Heart right ventricle (tissue), 16 donors: ENCODE data around the gene PCGF6. TPM values are rescaled to one million over a fixed set of nuclear protein-coding genes. Genes with fewer than 3 reads are reported as not detected.
"Not testable (repeated sequence)": the region's sequence is repeated elsewhere in the genome, so short reads cannot be mapped to it uniquely, and the experiment has no call there.

Source experiments
- ATAC-seq, 8 donors: fragments of 200-7000 bp; cut with Tn5 transposase; one replicate each; pipeline ENCODE4 v1.9.1; 2020; ENCODE audit warnings: mild to moderate bottlenecking in 8 of 8, moderate library complexity in 8 of 8, moderate number of reproducible peaks in 1 of 8
- DNase-seq, 2 donors: peaks; one replicate each; pipeline ENCODE4 v3.0.0-alpha.2; 2020
- H3K27ac ChIP-seq, 10 donors: fragments of 200-600 bp; sonication (generic) in 2 of 10; one replicate each; pipeline versions ENCODE4 v1.5.0 to v1.8.0; 2020 to 2022; ENCODE audit warnings: mild to moderate bottlenecking in 3 of 10
- H3K27me3 ChIP-seq, 7 donors: fragments of 200-600 bp; one replicate each; pipeline ENCODE4 v1.8.0; 2021 to 2022; ENCODE audit warnings: mild to moderate bottlenecking in 2 of 7
- H3K36me3 ChIP-seq, 9 donors: fragments of 200-600 bp; sonication (generic) in 1 of 9; one replicate each; pipeline versions ENCODE4 v1.5.0 to v1.8.0; 2020 to 2022; ENCODE audit warnings: mild to moderate bottlenecking in 2 of 9
- H3K4me1 ChIP-seq, 9 donors: fragments of 200-600 bp; sonication (generic) in 1 of 9; one replicate each; pipeline versions ENCODE4 v1.5.0 to v1.8.0; 2020 to 2022; ENCODE audit warnings: mild to moderate bottlenecking in 4 of 9
- H3K4me3 ChIP-seq, 10 donors: fragments of 200-600 bp; sonication (generic) in 2 of 10; one replicate each; pipeline versions ENCODE4 v1.5.0 to v1.8.0; 2020 to 2022; ENCODE audit warnings: mild to moderate bottlenecking in 7 of 10, moderate library complexity in 2 of 10
- H3K9me3 ChIP-seq, 11 donors: fragments of 200-600 bp in 10 of 11; sonication (generic) in 2 of 11; one replicate each; pipeline versions ENCODE4 v1.5.0 to v1.8.0; 2013 to 2022; ENCODE audit warnings: mild to moderate bottlenecking in 2 of 11, control low read depth in 1 of 11, moderate library complexity in 1 of 11
- CTCF ChIP-seq, 9 donors: fragments of 200-600 bp; sonication (generic) in 2 of 9; IDR thresholded peaks; one replicate each; pipeline versions ENCODE4 v1.5.0 to v1.8.0; 2021 to 2022; ENCODE audit warnings: antibody characterized with exemption in 9 of 9, mild to moderate bottlenecking in 5 of 9, moderate library complexity in 1 of 9
- WGBS, 2 donors: extraction: QIAGEN DNeasy Blood & Tissue Kit; methylation state at CpG; one replicate each; pipeline ENCODE4 v1.1.7; 2013; ENCODE audit warnings: inconsistent platforms in 1 of 2; 5-methylcytosine and 5-hydroxymethylcytosine counted together
- intact Hi-C, 10 donors: fragments of 100-400 bp; cut with DNase I; formaldehyde crosslinking; loops; one replicate each; pipeline versions ENCODE4 v1.11.1 to v1.14.2; 2022
- polyA plus RNA-seq, 2 donors: library from polyadenylated mRNA; stranded (reverse); fragments of 200-250 nt; gene quantifications; one replicate each; pipeline ENCODE4 v1.2.3, GENCODE V29; 2013
- total RNA-seq, 10 donors: library from RNA; stranded (reverse); fragmentation: NEBNext Ultra II Directional in 3 of 10; extraction: Animal tissue kit (Norgen Biotek cat#: 25700) in 3 of 10; gene quantifications; one replicate each; pipeline versions ENCODE4 v1.2.1 to v1.2.4, GENCODE V29; 2021 to 2023
- donor health status: Arrhythmogenic right ventricular cardiomyopathy.
- donor health status: ischemic (EF 13 %, LVEDD 7.1; RV severe dilation, severe dysfunction).
- donor health status: healthy with polysubstance abuse.
- donor health status: DM: no; HTN: yes; CAD: no.
- donor health status: DM: no; HTN: no; CAD: no.
- donor health status: ischemic (EF 25% LVEDD 6.9; RV normal size, moderate dysfunction).
- donor health status: ischemic (EF 25% LVEDD 5.7; RV mildly dilated, moderate dysfunction).
- donor health status: healthy.
- donor health status: DM: yes; HTN: yes; CAD: no.
- donor health status: Ischemic cardiomyopathy.
- donor health status: ischemic (EF 35%, LVEDD 5.7; RV mildly dilated, moderate dysfunction).
- donor health status: nonischemic (EF 11% LVEDD 7.7; RV severe dilation, severe dysfunction).
- donor health status: DM: yes; HTN: yes; CAD: no.
- donor health status: PGD.
- donor health status: ischemic (EF 29% LVEDD 5.4; RV normal size, mild dysfunction).
- donor health status: nonischemic (EF 23%, LVEDD 6.1; RV moderate dilation, normal function).

Gene PCGF6
- total and polyA plus RNA-seq, 12 donors, result 5.5 to 8.0 (median 6.5) TPM

GRCh38 chr10:103374263-103374662, 23.3 kb upstream of the PCGF6 start:
- DNase-seq (no peak), ATAC-seq (no peak)
- intact Hi-C loops, result no loop called here
- 94 to 96% methylated on average over 5 of the region's 5 CpGs for WGBS, 2 donors
- no peaks in the 10 kb centered on the region for H3K27me3 ChIP-seq
- H3K36me3 ChIP-seq, result peaks cover 0 to 69% (median 13%) of the 10 kb centered on the region in 9 donors
- no peaks in the 10 kb centered on the region for H3K9me3 ChIP-seq
- no peak overlapping the region for H3K4me3 ChIP-seq
- no peak overlapping the region for H3K27ac ChIP-seq
- peaks cover 0 to 19% (median 7%) of the 10 kb centered on the region in 9 donors for H3K4me1 ChIP-seq
- no peak for TF ChIP-seq CTCF (IDR thresholded peaks at IDR 0.05)

DNA sequence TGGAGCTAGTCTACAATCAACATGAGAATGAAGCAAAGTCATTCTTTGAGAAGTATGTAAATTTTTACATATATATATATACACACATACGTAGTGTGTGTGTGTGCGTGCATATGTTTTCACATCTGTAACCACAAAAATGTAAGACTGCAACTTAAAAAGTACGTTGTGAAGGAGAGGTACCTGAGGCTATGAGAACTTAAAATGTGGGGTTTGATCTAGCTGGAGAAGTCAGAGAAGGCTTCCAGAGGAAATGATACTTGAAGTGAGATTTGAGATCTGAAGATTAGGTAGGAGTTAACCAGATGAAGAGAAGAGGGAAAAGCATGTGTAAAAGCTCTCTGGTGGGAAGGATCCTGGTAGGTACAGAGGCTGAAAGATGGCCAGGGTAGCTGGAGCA, 22.6 kb upstream of the PCGF6 start:
- Histone ChIP-seq H3K4me3 (no peak overlapping the region), H3K4me1 (peaks cover 0 to 24% (median 13%) of the 10 kb centered on the region in 9 donors), H3K27ac (no peak overlapping the region), H3K27me3 (no peaks in the 10 kb centered on the region), H3K36me3 (peaks cover 0 to 62% (median 10%) of the 10 kb centered on the region in 9 donors), H3K9me3 (no peaks in the 10 kb centered on the region)
- WGBS, 2 donors, result 95% methylated on average over 3 of the region's 3 CpGs
- DNase-seq (no peak), ATAC-seq (no peak)
- no peak for TF ChIP-seq CTCF (IDR thresholded peaks at IDR 0.05)
- intact Hi-C loops, result no loop called here

DNA sequence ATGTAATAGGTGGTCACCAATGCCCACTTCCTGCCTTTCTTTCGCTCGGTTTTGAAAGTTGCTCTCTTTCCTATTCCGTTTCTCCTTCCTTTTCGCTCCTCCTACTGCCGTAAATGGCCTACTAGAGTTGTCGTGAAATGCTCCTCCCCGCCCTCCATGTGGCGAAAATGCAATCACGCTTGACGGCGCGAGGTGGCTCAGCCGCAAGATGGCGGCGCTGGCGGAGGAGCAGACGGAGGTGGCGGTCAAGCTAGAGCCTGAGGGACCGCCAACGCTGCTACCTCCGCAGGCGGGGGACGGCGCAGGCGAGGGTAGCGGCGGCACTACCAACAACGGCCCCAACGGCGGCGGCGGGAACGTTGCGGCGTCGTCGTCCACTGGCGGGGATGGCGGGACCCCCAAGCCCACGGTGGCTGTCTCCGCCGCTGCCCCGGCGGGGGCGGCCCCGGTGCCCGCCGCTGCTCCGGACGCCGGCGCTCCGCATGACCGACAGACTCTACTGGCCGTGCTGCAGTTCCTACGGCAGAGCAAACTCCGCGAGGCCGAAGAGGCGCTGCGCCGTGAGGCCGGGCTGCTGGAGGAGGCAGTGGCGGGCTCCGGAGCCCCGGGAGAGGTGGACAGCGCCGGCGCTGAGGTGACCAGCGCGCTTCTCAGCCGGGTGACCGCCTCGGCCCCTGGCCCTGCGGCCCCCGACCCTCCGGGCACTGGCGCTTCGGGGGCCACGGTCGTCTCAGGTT, 17.0 kb upstream of the PCGF6 start, which contains the start of gene TAF5:
TAF5 (plus strand) TSS at position 195 of the 737 bp plus-strand sequence; CDS start at position 209, 14 bp downstream.
- WGBS, 2 donors, result 0 to 1% methylated on average over 74 to 81 of the region's 81 CpGs
- peaks cover 0 to 6% (median 0%) of the 10 kb centered on the region in 9 donors for H3K36me3 ChIP-seq
- DNase-seq (peak; percentile 89 to 95), ATAC-seq (peak; percentile 81 to 93 (median 87))
- peaks cover 0 to 24% (median 13%) of the 10 kb centered on the region in 9 donors for H3K4me1 ChIP-seq
- intact Hi-C loops, result no loop called here
- TF ChIP-seq CTCF (IDR thresholded peaks at IDR 0.05), result peak in 2 of 9 donors; percentile 11 to 13
- H3K27ac ChIP-seq, result peak within 1 kb of the TSS; percentile 65 to 93 (median 90)
- no peaks in the 10 kb centered on the region for H3K27me3 ChIP-seq
- H3K4me3 ChIP-seq, result peak within 1 kb of the TSS; percentile 82 to 98 (median 91)
- H3K9me3 ChIP-seq, result no peaks in the 10 kb centered on the region

DNA sequence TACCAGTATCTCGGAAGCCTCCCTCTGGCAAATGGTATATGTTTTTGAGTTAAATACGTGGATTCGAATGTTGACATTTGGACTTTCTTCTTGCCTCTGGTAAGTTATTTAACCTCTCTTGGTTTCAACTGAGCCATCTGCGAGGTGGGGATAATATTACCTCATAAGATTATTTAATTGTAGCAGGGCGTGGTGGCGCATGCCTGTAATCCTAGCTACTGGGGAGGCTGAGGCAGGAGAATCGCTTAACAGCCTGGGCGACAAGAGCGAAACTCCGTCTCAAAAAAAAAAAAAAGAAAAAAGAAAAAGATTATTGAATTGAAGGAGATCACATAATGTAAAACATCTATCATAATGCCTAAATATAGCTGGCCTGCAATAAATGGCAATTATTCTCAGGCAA, 16.4 kb upstream of the PCGF6 start:
- no peak for TF ChIP-seq CTCF (IDR thresholded peaks at IDR 0.05)
- DNase-seq, result no peak
- Histone ChIP-seq H3K27me3 (no peaks in the 10 kb centered on the region), H3K9me3 (no peaks in the 10 kb centered on the region), H3K4me3 (peak overlapping the region; percentile 82 to 98 (median 91)), H3K4me1 (peaks cover 0 to 24% (median 13%) of the 10 kb centered on the region in 9 donors), H3K27ac (peak overlapping the region; percentile 65 to 93 (median 90)), H3K36me3 (peaks cover 0 to 5% (median 0%) of the 10 kb centered on the region in 9 donors)
- intact Hi-C loops, result no loop called here
- ATAC-seq, result peak in 2 of 8 donors; percentile 1 to 22
- WGBS, 2 donors, result 57 to 59% methylated on average over 10 of the region's 10 CpGs

DNA sequence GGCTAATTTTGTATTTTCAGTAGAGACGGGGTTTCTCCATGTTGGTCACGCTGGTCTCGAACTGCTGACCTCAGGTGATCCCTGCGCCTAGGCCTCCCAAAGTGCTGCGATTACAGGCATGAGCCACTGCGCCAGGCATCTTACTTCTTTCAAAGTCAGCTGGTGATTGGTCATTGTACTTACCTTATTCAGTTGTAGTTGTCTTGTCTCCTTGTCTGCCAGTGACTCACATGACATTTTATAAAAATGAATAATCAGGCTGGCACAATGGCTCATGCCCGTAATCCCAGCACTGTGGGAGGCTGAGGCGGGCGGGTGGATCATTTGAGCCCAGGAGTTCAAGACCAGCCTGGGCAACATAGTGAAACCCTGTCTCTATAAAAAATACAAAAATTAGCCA, 9.9 kb upstream of the PCGF6 start:
- H3K9me3 ChIP-seq, intact Hi-C loops, DNase-seq, H3K27ac ChIP-seq, H3K4me1 ChIP-seq, H3K36me3 ChIP-seq, H3K4me3 ChIP-seq, H3K27me3 ChIP-seq, ATAC-seq: not testable (repeated sequence)
- 91 to 92% methylated on average over 9 of the region's 9 CpGs for WGBS, 2 donors

- intact Hi-C loops, ATAC-seq, H3K27ac ChIP-seq, H3K27me3 ChIP-seq, H3K4me3 ChIP-seq, H3K36me3 ChIP-seq, H3K4me1 ChIP-seq, H3K9me3 ChIP-seq, DNase-seq: not testable (repeated sequence)
- WGBS, 2 donors, result 90 to 96% methylated on average over 4 of the region's 4 CpGs
Observed at GRCh38 chr10:103359493-103359892, 8.6 kb upstream of the PCGF6 start.
